Panc1 (cell line): Measurements from ENCODE around the gene CFAP251. TPM values are rescaled to one million over a fixed set of nuclear protein-coding genes. Genes with fewer than 3 reads are reported as not detected.

Experiments used
- ATAC-seq: fragments of 200-7000 bp; cut with Tn5 transposase; 2 replicates; pipeline ENCODE4 v1.9.1; 2020; ENCODE audit warnings: mild to moderate bottlenecking, moderate library complexity
- BruUV-seq: library from RNA; stranded (reverse); fragments of 400-500 nt; replicated peaks from 2 replicates; lab custom pipeline; 2021; lab: Mats Ljungman, UMichigan
- CTCF ChIA-PET: fragments of 300-600 bp; sonication (Branson Sonifier 250); formaldehyde crosslinking; loops from one replicate; lab custom pipeline; 2022; ENCODE audit warnings: antibody characterized with exemption; lab: Charles Lee
- POLR2A ChIA-PET: fragments of 300-600 bp; sonication (Branson Sonifier 250); formaldehyde crosslinking; loops from one replicate; lab custom pipeline; 2022; ENCODE audit warnings: antibody characterized with exemption; lab: Charles Lee
- DNase-seq: peaks from one replicate; pipeline ENCODE4 v3.0.0-alpha.2; 2010; ENCODE audit warnings: low read depth, low spot score
- H3K27ac ChIP-seq: 2 replicates; pipeline ENCODE4 v1.5.1; 2011; ENCODE audit warnings: mild to moderate bottlenecking, low read length, inconsistent platforms
- H3K27me3 ChIP-seq: fragments of 200-500 bp; sonication (Bioruptor generic); 2 replicates; pipeline ENCODE4 v1.6.0; 2014; ENCODE audit warnings: low read length, inconsistent platforms; ENCODE audit not compliant: control insufficient read depth, insufficient read depth
- H3K36me3 ChIP-seq: fragments of 200-500 bp; sonication (Bioruptor generic); 2 replicates; pipeline ENCODE4 v1.5.1; 2014; ENCODE audit warnings: inconsistent platforms, mild to moderate bottlenecking, low read length, moderate library complexity; ENCODE audit not compliant: control insufficient read depth, insufficient read depth
- H3K4me1 ChIP-seq: 2 replicates; pipeline ENCODE4 v1.5.1; 2011; ENCODE audit warnings: inconsistent platforms, mild to moderate bottlenecking, low read length, moderate library complexity; ENCODE audit not compliant: control insufficient read depth, insufficient read depth
- H3K4me3 ChIP-seq, 2 experiments: 2 replicates each; pipeline ENCODE4 v1.5.1; 2011 to 2012; ENCODE audit warnings: low read depth in 2 of 2, low read length in 2 of 2, mild to moderate bottlenecking in 2 of 2, inconsistent platforms in 1 of 2, moderate library complexity in 1 of 2
- H3K9me3 ChIP-seq: fragments of 200-500 bp; sonication (Bioruptor generic); 2 replicates; pipeline ENCODE4 v1.5.1; 2014; ENCODE audit warnings: low read depth, mild to moderate bottlenecking, inconsistent platforms, low read length, moderate library complexity; ENCODE audit not compliant: control insufficient read depth, insufficient read depth
- POLR2AphosphoS5 ChIP-seq: IDR thresholded peaks from 2 replicates; pipeline ENCODE4 v1.6.1; 2012; ENCODE audit warnings: mild to moderate bottlenecking, low read depth, low read length, moderate library complexity
- REST ChIP-seq, 2 experiments: IDR thresholded peaks; 2 replicates each; pipeline ENCODE4 v1.6.1; 2011 to 2012; ENCODE audit warnings: low read depth in 2 of 2, control low read depth in 1 of 2, low read length in 1 of 2, mild to moderate bottlenecking in 1 of 2, moderate library complexity in 1 of 2; ENCODE audit not compliant: insufficient read depth in 1 of 2
- SIN3A ChIP-seq: IDR thresholded peaks from 2 replicates; pipeline ENCODE4 v1.6.1; 2012; ENCODE audit warnings: low read depth, mild to moderate bottlenecking, low read length, moderate library complexity, borderline replicate concordance; ENCODE audit not compliant: insufficient read depth
- TCF7L2 ChIP-seq: IDR thresholded peaks from 2 replicates; pipeline ENCODE4 v1.6.1; 2011; ENCODE audit warnings: mild to moderate bottlenecking, low read depth, low read length, inconsistent platforms
- in situ Hi-C: cut with HindIII; loops from 2 replicates; pipeline ENCODE4 v1.10.0; 2016; ENCODE audit warnings: low sequenced_read_pairs, low pct_unique_long_range_greater_than_20kb
- intact Hi-C: fragments of 100-400 bp; cut with micrococcal nuclease; formaldehyde crosslinking; loops from one replicate; pipeline ENCODE4 v1.10.0; 2022; ENCODE audit not compliant: unreplicated experiment
- total RNA-seq: library from RNA; stranded (reverse); gene quantifications from one replicate; pipeline ENCODE4 v1.2.1, GENCODE V29; 2021; ENCODE audit not compliant: unreplicated experiment
- TF ChIP-seq, protein P1 (sequence below): fragments of 450-650 bp; IDR thresholded peaks from 2 replicates; pipeline ENCODE4 v1.5.1; 2017; ENCODE audit warnings: mild to moderate bottlenecking

Gene CFAP251
- total RNA-seq, 1 experiment from 2014 or later: 4.2 TPM

DNA sequence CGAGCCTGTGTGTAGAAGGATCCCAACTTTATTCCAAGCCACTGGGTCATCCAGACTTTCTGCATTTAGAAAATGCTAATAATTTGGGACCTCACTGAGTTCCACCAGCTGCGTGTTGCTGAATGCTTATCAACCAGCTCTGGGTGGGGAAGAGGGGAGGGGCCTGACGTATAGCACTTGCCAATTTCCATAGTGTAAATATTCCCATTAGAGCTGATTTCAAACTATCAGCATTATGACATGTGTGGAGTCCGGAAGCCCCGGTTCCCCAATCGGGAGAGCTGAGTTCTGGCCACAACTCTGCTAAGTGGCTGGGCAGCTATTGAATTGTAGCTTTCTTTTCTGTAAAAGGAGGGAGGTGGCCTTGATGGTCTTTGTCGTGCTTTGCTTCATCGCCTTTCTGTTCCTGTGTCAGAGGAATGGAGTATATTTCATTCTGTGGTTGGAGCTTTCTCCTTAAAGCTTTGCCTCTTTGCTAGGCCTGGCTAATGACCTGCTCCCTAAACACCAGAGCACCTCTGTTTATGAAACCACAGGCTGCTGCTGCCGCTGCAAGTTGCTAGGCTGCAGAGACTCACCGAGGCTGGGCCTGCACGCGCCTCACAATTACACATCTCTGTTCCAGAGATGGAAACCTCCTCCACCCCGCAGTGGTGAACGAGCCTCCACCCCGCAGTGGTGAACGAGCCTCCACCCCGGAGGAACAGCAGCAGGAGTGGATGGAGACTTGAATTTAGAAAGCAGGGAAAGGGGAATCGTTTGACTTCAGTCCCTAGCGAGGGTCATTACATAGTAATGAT lies 95.6 kb downstream of the CFAP251 start:
- ChIA-PET POLR2A (no interaction called here), CTCF (no interaction called here)
- H3K27ac ChIP-seq: no peak overlapping the region
- TF ChIP-seq, protein P1, sequence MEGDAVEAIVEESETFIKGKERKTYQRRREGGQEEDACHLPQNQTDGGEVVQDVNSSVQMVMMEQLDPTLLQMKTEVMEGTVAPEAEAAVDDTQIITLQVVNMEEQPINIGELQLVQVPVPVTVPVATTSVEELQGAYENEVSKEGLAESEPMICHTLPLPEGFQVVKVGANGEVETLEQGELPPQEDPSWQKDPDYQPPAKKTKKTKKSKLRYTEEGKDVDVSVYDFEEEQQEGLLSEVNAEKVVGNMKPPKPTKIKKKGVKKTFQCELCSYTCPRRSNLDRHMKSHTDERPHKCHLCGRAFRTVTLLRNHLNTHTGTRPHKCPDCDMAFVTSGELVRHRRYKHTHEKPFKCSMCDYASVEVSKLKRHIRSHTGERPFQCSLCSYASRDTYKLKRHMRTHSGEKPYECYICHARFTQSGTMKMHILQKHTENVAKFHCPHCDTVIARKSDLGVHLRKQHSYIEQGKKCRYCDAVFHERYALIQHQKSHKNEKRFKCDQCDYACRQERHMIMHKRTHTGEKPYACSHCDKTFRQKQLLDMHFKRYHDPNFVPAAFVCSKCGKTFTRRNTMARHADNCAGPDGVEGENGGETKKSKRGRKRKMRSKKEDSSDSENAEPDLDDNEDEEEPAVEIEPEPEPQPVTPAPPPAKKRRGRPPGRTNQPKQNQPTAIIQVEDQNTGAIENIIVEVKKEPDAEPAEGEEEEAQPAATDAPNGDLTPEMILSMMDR: no peak
- TF ChIP-seq REST (IDR thresholded peaks at IDR 0.05; ENCODE audit: insufficient read depth in 1 of 2, low read depth in 2 of 2, low read length in 1 of 2) (no peak), TCF7L2 (no peak), SIN3A (no peak), POLR2AphosphoS5 (no peak)
- intact Hi-C loops: no loop called here
- H3K27me3 ChIP-seq: no peaks in the 10 kb centered on the region
- H3K4me1 ChIP-seq: no peaks in the 10 kb centered on the region
- no peak for DNase-seq
- H3K4me3 ChIP-seq: no peak overlapping the region
- H3K36me3 ChIP-seq: no peaks in the 10 kb centered on the region
- BruUV-seq: no TSS peak
- ATAC-seq: no peak; the same call in 1 of the 2 replicates
- in situ Hi-C loops: no loop called here
- no peaks in the 10 kb centered on the region for H3K9me3 ChIP-seq

DNA sequence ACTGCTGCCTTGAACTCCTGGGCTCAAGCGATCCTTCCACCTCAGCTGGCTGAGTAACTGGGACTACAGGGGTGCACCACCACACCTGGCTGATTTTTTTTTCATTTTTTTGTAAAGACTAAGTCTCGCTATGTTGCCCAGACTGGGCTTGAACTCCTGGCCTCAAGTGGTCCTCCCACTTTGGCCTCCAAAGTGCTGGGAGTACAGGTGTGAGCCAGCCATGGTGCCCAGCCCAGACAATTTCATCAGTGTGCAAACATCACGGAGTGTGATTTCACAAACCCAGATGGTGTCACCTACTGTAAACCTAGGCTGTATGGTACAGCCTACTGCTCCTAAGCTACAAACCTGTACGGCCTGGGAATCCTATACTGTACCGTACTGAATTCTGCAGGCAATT lies 96.4 kb downstream of the CFAP251 start:
- H3K36me3 ChIP-seq: no peaks in the 10 kb centered on the region
- intact Hi-C loops: no loop called here
- BruUV-seq: no TSS peak
- H3K9me3 ChIP-seq: no peaks in the 10 kb centered on the region
- ChIA-PET CTCF (no interaction called here), POLR2A (no interaction called here)
- H3K4me1 ChIP-seq: no peaks in the 10 kb centered on the region
- in situ Hi-C loops: loop anchor here (5.0 kb wide), 1 partner anchor 47 kb away; no protein-coding TSS in a partner anchor
- TF ChIP-seq SIN3A (no peak), POLR2AphosphoS5 (no peak), TCF7L2 (no peak), REST (IDR thresholded peaks at IDR 0.05; ENCODE audit: insufficient read depth in 1 of 2, low read depth in 2 of 2, low read length in 1 of 2) (no peak)
- TF ChIP-seq, protein P1: no peak
- DNase-seq: no peak
- H3K4me3 ChIP-seq: no peak overlapping the region
- H3K27me3 ChIP-seq: no peaks in the 10 kb centered on the region
- H3K27ac ChIP-seq: no peak overlapping the region
- no peak; the same call in 1 of the 2 replicates for ATAC-seq
